SK-N-SH (cell line): Measurements from ENCODE around the gene ZNF594. TPM values are rescaled to one million over a fixed set of nuclear protein-coding genes. Genes with fewer than 3 reads are reported as not detected.
"Not testable (repeated sequence)": the region's sequence is repeated elsewhere in the genome, so short reads cannot be mapped to it uniquely, and the experiment has no call there.

Source experiments
- CTCF ChIA-PET: fragments of 300-600, 350-600 bp; formaldehyde crosslinking; extraction: SDS; loops from one replicate; lab custom pipeline; 2021; lab: Yijun Ruan, JAX
- POLR2A ChIA-PET: fragments of 350-600 bp; sonication (Branson Sonifier 250); formaldehyde crosslinking; extraction: SDS; loops from one replicate; lab custom pipeline; 2020; ENCODE audit warnings: antibody characterized with exemption, inconsistent platforms; lab: Yijun Ruan, JAX
- DNase-seq: peaks from one replicate; pipeline ENCODE4 v3.0.0; 2012
- H2AFZ ChIP-seq: fragments of 200-600 bp; sonication (generic); 2 replicates; pipeline ENCODE4 v1.8.1; 2016; ENCODE audit warnings: antibody characterized with exemption, mild to moderate bottlenecking, low read depth
- H3F3A ChIP-seq: fragments of 200-600 bp; sonication (generic); replicated peaks from 2 replicates; pipeline ENCODE3; 2016; ENCODE audit warnings: antibody characterized with exemption, mild to moderate bottlenecking; ENCODE audit not compliant: insufficient read depth
- H3K27ac ChIP-seq, 2 experiments: fragments of 200-500 bp in 1 of 2; fragments of 200-600 bp in 1 of 2; sonication (Bioruptor generic) in 1 of 2; sonication (generic), shearing (Covaris generic) in 1 of 2; 2 replicates each; pipeline versions ENCODE4 v1.5.1 to v1.6.1; 2014 to 2016; ENCODE audit warnings: low read depth in 2 of 2, inconsistent platforms in 1 of 2, low read length in 1 of 2, mild to moderate bottlenecking in 1 of 2, mixed read lengths in 1 of 2
- H3K27me3 ChIP-seq: fragments of 200-600 bp; sonication (generic), shearing (Covaris generic); 2 replicates; pipeline ENCODE4 v1.6.1; 2016; ENCODE audit warnings: mixed run types; ENCODE audit not compliant: insufficient read depth
- H3K36me3 ChIP-seq, 2 experiments: fragments of 200-500 bp in 1 of 2; fragments of 200-600 bp in 1 of 2; sonication (Bioruptor generic) in 1 of 2; sonication (generic) in 1 of 2; replicated peaks in 1 of 2; 2 replicates each; pipeline versions ENCODE3 to v1.5.1; 2014 to 2016; ENCODE audit warnings: low read length in 1 of 2, mild to moderate bottlenecking in 1 of 2; ENCODE audit not compliant: insufficient read depth in 2 of 2, control insufficient read depth in 1 of 2
- H3K4me1 ChIP-seq, 2 experiments: fragments of 200-500 bp in 1 of 2; fragments of 200-600 bp in 1 of 2; sonication (Bioruptor generic) in 1 of 2; sonication (generic), shearing (Covaris generic) in 1 of 2; 2 replicates each; pipeline versions ENCODE4 v1.5.1 to v1.6.1; 2014 to 2016; ENCODE audit warnings: low read depth in 1 of 2, low read length in 1 of 2, mixed run types in 1 of 2; ENCODE audit not compliant: insufficient read depth in 2 of 2, control insufficient read depth in 1 of 2
- H3K4me2 ChIP-seq: fragments of 200-600 bp; sonication (generic), shearing (Covaris generic); 2 replicates; pipeline ENCODE4 v1.6.1; 2017; ENCODE audit warnings: mixed run types
- H3K4me3 ChIP-seq, 2 experiments: fragments of 200-500 bp in 1 of 2; fragments of 200-600 bp in 1 of 2; sonication (Bioruptor generic) in 1 of 2; sonication (generic), shearing (Covaris generic) in 1 of 2; 2 replicates each; pipeline versions ENCODE4 v1.5.1 to v1.8.1; 2014 to 2016; ENCODE audit warnings: low read depth in 2 of 2, inconsistent platforms in 1 of 2, low read length in 1 of 2, mild to moderate bottlenecking in 1 of 2, mixed read lengths in 1 of 2, moderate library complexity in 1 of 2
- H3K79me2 ChIP-seq: fragments of 200-600 bp; sonication (generic); 2 replicates; pipeline ENCODE4 v1.8.1; 2017; ENCODE audit warnings: mild to moderate bottlenecking; ENCODE audit not compliant: insufficient read depth
- H3K9ac ChIP-seq: fragments of 200-600 bp; sonication (generic); 2 replicates; pipeline ENCODE4 v1.6.1; 2017; ENCODE audit warnings: mixed run types
- H3K9me2 ChIP-seq: fragments of 200-600 bp; sonication (generic); 2 replicates; pipeline ENCODE4 v1.6.1; 2017; ENCODE audit warnings: mixed run types
- H3K9me3 ChIP-seq: fragments of 200-600 bp; sonication (generic); 2 replicates; pipeline ENCODE4 v1.6.1; 2017; ENCODE audit warnings: mixed run types, mild to moderate bottlenecking, moderate library complexity
- H4K20me1 ChIP-seq: fragments of 200-600 bp; sonication (generic); 2 replicates; pipeline ENCODE4 v1.6.1; 2017; ENCODE audit warnings: mild to moderate bottlenecking, mixed run types; ENCODE audit not compliant: insufficient read depth
- ELF1 ChIP-seq: IDR thresholded peaks from 2 replicates; pipeline ENCODE4 v1.4.0; 2012
- GABPA ChIP-seq: IDR thresholded peaks from 2 replicates; pipeline ENCODE4 v1.4.0; 2012; ENCODE audit warnings: low read depth, mild to moderate bottlenecking
- NFIC ChIP-seq: IDR thresholded peaks from 2 replicates; pipeline ENCODE4 v1.4.0; 2012; ENCODE audit warnings: borderline replicate concordance
- WGBS: methylation state at CpG from one replicate; pipeline ENCODE4 v1.1.6; 2017; ENCODE audit warnings: low lambda C conversion rate; 5-methylcytosine and 5-hydroxymethylcytosine counted together
- polyA plus RNA-seq, 3 experiments: library from polyadenylated mRNA; depleted of rRNA; stranded (reverse); fragments of >200 nt; gene quantifications; 2 replicates each; pipeline ENCODE4 v1.2.3, GENCODE V29; 2012

The ZNF594 gene
- polyA plus RNA-seq, 1 of the 3 experiments (the other 2 are of a cell fraction) = 2.8 TPM

DNA sequence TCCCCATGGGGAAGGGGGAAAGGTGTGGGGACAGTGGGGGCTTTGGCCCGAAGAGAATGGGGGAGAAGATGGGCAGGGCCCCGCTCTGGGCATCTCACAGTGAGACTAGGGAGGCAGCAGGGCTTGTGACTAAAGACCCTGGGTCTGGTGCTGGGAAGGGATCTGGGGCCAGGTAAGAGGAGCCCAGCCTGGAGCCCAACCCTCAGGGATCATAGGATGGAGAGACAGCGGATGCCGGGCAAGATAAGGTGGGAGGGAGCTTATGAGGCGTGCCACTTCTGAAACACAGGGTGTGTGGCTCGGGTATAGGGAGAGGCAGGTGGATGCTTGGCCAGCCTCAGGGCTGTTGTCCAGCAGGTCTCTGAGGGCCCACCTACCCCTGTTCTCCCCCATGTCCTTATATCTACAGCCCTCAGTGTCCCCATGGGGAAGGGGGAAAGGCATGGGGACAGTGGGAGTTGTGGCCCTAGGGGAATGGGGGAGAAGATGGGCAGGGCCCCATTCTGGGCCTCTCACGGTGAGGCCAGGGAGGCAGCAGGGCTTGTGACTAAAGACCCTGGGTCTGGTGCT, 60.4 kb downstream of the ZNF594 start:
- CTCF ChIA-PET = no interaction called here
- H3K27ac ChIP-seq = no peak overlapping the region

DNA sequence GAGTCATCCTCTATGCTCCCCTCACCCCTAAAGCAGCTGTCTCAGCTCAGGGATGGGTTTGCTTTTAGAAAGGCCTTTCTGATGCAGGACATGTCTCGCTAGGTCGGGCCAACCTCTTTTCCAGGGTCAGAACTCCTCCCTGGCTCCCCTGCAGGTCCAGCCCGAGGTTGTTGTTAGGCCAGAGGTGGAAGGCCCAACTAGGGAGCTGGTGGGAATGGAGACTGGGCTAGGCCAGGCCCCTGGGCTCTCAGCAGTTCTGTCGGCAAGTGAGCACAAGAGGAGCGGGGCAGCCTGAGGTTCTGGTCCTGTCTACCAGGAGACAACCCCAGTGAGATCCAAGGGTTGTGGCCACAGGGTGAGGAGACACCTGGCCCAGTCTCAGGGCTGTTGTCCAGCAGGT, 61.0 kb downstream of the ZNF594 start:
- DNase-seq, CTCF ChIA-PET, H3K27me3 ChIP-seq, H3K4me1 ChIP-seq, H3K9ac ChIP-seq, H3K4me3 ChIP-seq, H3K9me3 ChIP-seq, H2AFZ ChIP-seq, H3F3A ChIP-seq, H3K79me2 ChIP-seq, POLR2A ChIA-PET, H3K36me3 ChIP-seq, H3K9me2 ChIP-seq, H3K27ac ChIP-seq, H3K4me2 ChIP-seq, H4K20me1 ChIP-seq: not testable (repeated sequence)
- WGBS = 37% methylated on average over 3 of the region's 5 CpGs

More for the DNA sequence above, 60.4 kb downstream of the ZNF594 start:
- no peaks in the 10 kb centered on the region for H3K36me3 ChIP-seq
- 73% methylated on average over 6 of the region's 7 CpGs for WGBS
- H3K4me3 ChIP-seq = no peak overlapping the region
- no peak overlapping the region for H3K9ac ChIP-seq
- TF ChIP-seq ELF1 (no peak), GABPA (no peak), NFIC (no peak)
- TF ChIP-seq, all 33 proteins: peak for 0
- Histone ChIP-seq H3K4me2 (no peak overlapping the region), H3F3A (no peaks in the 10 kb centered on the region), H3K9me2 (no peaks in the 10 kb centered on the region), H2AFZ (no peak overlapping the region), H4K20me1 (no peaks in the 10 kb centered on the region), H3K27me3 (peaks cover 3% of the 10 kb centered on the region; the same call in 1 of the 2 replicates), H3K9me3 (no peaks in the 10 kb centered on the region), H3K79me2 (no peaks in the 10 kb centered on the region), H3K4me1 (no peaks in the 10 kb centered on the region)
- POLR2A ChIA-PET = no interaction called here
- DNase-seq = no peak

DNA sequence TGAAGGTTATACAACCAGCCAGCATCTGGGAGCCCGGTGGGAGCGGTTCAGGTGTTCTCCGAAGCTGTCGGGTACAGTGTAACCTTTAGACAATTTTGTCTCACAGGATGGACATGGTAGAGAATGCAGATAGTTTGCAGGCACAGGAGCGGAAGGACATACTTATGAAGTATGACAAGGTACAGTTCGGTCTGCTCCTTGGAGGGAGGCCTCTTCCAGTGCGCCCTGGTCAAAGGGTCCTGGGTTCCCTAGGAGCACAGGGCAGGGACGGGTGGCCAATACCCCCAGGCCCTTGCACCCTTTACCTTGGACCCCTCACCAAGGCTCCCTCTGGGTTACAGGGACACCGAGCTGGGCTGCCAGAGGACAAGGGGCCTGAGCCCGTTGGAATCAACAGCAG, 61.4 kb downstream of the ZNF594 start:
- H3K9me3 ChIP-seq, POLR2A ChIA-PET, H3K27ac ChIP-seq, H3K4me1 ChIP-seq, H3F3A ChIP-seq, H3K27me3 ChIP-seq, H4K20me1 ChIP-seq, H3K4me2 ChIP-seq, H3K4me3 ChIP-seq, H2AFZ ChIP-seq, DNase-seq, CTCF ChIA-PET, H3K79me2 ChIP-seq, H3K36me3 ChIP-seq, H3K9me2 ChIP-seq, H3K9ac ChIP-seq: not testable (repeated sequence)
- WGBS = 52% methylated on average over 9 of the region's 10 CpGs

DNA sequence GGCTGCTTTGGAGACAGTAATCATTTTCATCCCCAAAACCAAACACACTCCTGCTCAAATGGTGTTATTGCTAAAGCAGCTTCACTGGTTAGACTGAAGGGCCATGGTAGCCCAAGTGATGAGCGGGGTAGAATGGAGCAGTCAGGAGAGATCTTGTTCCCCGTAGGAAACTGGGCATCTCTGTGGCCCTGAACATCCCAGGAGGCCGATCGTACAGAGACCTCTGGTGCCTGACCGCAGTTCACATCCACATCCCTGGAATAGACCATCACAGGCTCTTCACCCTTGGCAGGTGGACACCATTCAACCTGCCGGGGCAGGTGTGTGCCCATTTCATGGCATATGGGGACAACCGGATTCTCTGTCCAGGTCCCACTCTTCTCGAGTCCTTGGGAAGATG, 61.9 kb downstream of the ZNF594 start:
- H3K9ac ChIP-seq, H3K4me1 ChIP-seq, POLR2A ChIA-PET, H2AFZ ChIP-seq, H3K27ac ChIP-seq, DNase-seq, H4K20me1 ChIP-seq, H3F3A ChIP-seq, CTCF ChIA-PET, H3K79me2 ChIP-seq, H3K9me2 ChIP-seq, H3K9me3 ChIP-seq, H3K4me2 ChIP-seq, H3K36me3 ChIP-seq, H3K4me3 ChIP-seq, H3K27me3 ChIP-seq: not testable (repeated sequence)
- WGBS = 21% methylated on average over 5 of the region's 8 CpGs

Other genes starting within 250 kb of the ZNF594 start
- 1,627 and 2,484 TPM in 2 replicates for gene PFN1, start 243.3 kb downstream of the ZNF594 start, polyA plus RNA-seq (2012; rRNA removed)
- 29.2 and 32.5 TPM in 2 replicates for gene ENO3, start 240.7 kb downstream of the ZNF594 start, polyA plus RNA-seq (2012; rRNA removed)
- gene SPAG7, start 224.1 kb downstream of the ZNF594 start, polyA plus RNA-seq (2012; rRNA removed) = 122 and 133 TPM in 2 replicates
- gene CAMTA2, start 204.2 kb downstream of the ZNF594 start, polyA plus RNA-seq (2012; rRNA removed) = 18.4 and 27.0 TPM in 2 replicates
- 1.2 and 1.3 TPM in 2 replicates for gene INCA1, start 194.3 kb downstream of the ZNF594 start, polyA plus RNA-seq (2012; rRNA removed)
- gene KIF1C, start 193.9 kb downstream of the ZNF594 start, polyA plus RNA-seq (2012; rRNA removed) = 36.7 and 58.2 TPM in 2 replicates
- 0.49 and 0.55 TPM in 2 replicates for gene SLC52A1, start 156.4 kb downstream of the ZNF594 start, polyA plus RNA-seq (2012; rRNA removed)
- gene ZFP3, start 113.4 kb downstream of the ZNF594 start, polyA plus RNA-seq (2012; rRNA removed) = 1.5 and 2.3 TPM in 2 replicates
- gene ZNF232, start 80.0 kb downstream of the ZNF594 start, polyA plus RNA-seq (2012; rRNA removed) = 3.4 and 3.6 TPM in 2 replicates
- not detected in 2 replicates for gene USP6, start 75.8 kb downstream of the ZNF594 start, polyA plus RNA-seq (2012; rRNA removed)
- gene SCIMP, start 43.0 kb upstream of the ZNF594 start, polyA plus RNA-seq (2012; rRNA removed) = not detected in 2 replicates
- gene RABEP1, start 90.4 kb upstream of the ZNF594 start, polyA plus RNA-seq (2012; rRNA removed) = 9.7 and 12.9 TPM in 2 replicates
- 54.1 and 62.4 TPM in 2 replicates for gene NUP88, start 227.8 kb upstream of the ZNF594 start, polyA plus RNA-seq (2012; rRNA removed)
- 75.5 and 89.6 TPM in 2 replicates for gene RPAIN, start 228.3 kb upstream of the ZNF594 start, polyA plus RNA-seq (2012; rRNA removed)
- gene C1QBP, start 247.3 kb upstream of the ZNF594 start, polyA plus RNA-seq (2012; rRNA removed) = 269 and 277 TPM in 2 replicates